GM18873 (cell line): ENCODE measurements around the gene GRAMD2A.
"Not testable (repeated sequence)": the region's sequence is repeated elsewhere in the genome, so short reads cannot be mapped to it uniquely, and the experiment has no call there.

ENCODE experiments used
- ATAC-seq: cut with Tn5 transposase; IDR thresholded peaks from one replicate; pipeline ENCODE4 v1.9.1; 2021; ENCODE audit warnings: mild to moderate bottlenecking, moderate library complexity, moderate number of reproducible peaks; ENCODE audit not compliant: unreplicated experiment, low FRiP score

The GRAMD2A gene

GRCh38 chr15:72192416-72192815, 5.2 kb downstream of the GRAMD2A start:
- ATAC-seq = no peak

- no peak for ATAC-seq
Observed at GRCh38 chr15:72189250-72189902, 8.2 kb downstream of the GRAMD2A start.

GRCh38 chr15:72184165-72184811, 13.3 kb downstream of the GRAMD2A start:
- no peak for ATAC-seq

- ATAC-seq = no peak
Observed at GRCh38 chr15:72183781-72184164, 13.8 kb downstream of the GRAMD2A start.

GRCh38 chr15:72182673-72183072, 14.9 kb downstream of the GRAMD2A start:
- no peak for ATAC-seq

GRCh38 chr15:72182244-72182643, 15.3 kb downstream of the GRAMD2A start:
- no peak for ATAC-seq

GRCh38 chr15:72180761-72181324, 16.7 kb downstream of the GRAMD2A start:
- no peak for ATAC-seq

- no peak for ATAC-seq
Observed at GRCh38 chr15:72179950-72180581, 17.5 kb downstream of the GRAMD2A start.

GRCh38 chr15:72178976-72179585, 18.5 kb downstream of the GRAMD2A start:
- no peak for ATAC-seq

- ATAC-seq = no peak
Observed at GRCh38 chr15:72176743-72177142, 20.8 kb downstream of the GRAMD2A start.

GRCh38 chr15:72176159-72176558, 21.4 kb downstream of the GRAMD2A start:
- no peak for ATAC-seq

GRCh38 chr15:72175186-72176044, 22.2 kb downstream of the GRAMD2A start:
- ATAC-seq = no peak

GRCh38 chr15:72174551-72175165, 22.9 kb downstream of the GRAMD2A start:
- no peak for ATAC-seq

- no peak for ATAC-seq
Observed at GRCh38 chr15:72173864-72174550, 23.6 kb downstream of the GRAMD2A start.

- ATAC-seq = no peak
Observed at GRCh38 chr15:72173401-72173800, 24.2 kb downstream of the GRAMD2A start.

- no peak for ATAC-seq
Observed at GRCh38 chr15:72172796-72173195, 24.8 kb downstream of the GRAMD2A start.

- ATAC-seq = not testable (repeated sequence)
Observed at GRCh38 chr15:72171978-72172377, 25.6 kb downstream of the GRAMD2A start.

GRCh38 chr15:72170691-72171090, 26.9 kb downstream of the GRAMD2A start:
- ATAC-seq = no peak

GRCh38 chr15:72169921-72170611, 27.5 kb downstream of the GRAMD2A start:
- no peak for ATAC-seq
